Measurements from ENCODE around the gene RNU2-63P. TPM values are rescaled to one million over a fixed set of nuclear protein-coding genes. Genes with fewer than 3 reads are reported as not detected.

RNU2-63P gene
- total and polyA plus RNA-seq, 2 of the 8 experiments (the other 6 are each of a cell fraction or from before 2014, with no cell fraction given): 6.6 TPM; not detected in 1

GRCh38 chr2:88055371-88056128, 39.2 kb upstream of the RNU2-63P start, which contains the start of gene KRCC1 (continued):
- peak in 1 of 2 experiments; percentile 3; a peak in 1 of 4 replicates for TF ChIP-seq SIN3A (conservative IDR thresholded peaks at IDR 0.05 in 1 of 2, IDR thresholded peaks at IDR 0.05 in 1 of 2; ENCODE audit: low read depth in 1 of 2, low read length in 2 of 2)
- peak; percentile 82 for TF ChIP-seq TBP (IDR thresholded peaks at IDR 0.05; ENCODE audit: low read depth, low read length)
- TF ChIP-seq ASH2L (IDR thresholded peaks at IDR 0.05; ENCODE audit: low read length): peak; percentile 98
- TF ChIP-seq HDAC2 (IDR thresholded peaks at IDR 0.05; ENCODE audit: borderline replicate concordance in 1 of 2, low read depth in 2 of 2, low read length in 2 of 2): no peak
- no peak for TF ChIP-seq EP300 (IDR thresholded peaks at IDR 0.05; ENCODE audit: borderline replicate concordance in 1 of 2, low read depth in 2 of 2, low read length in 2 of 2)
- TF ChIP-seq SIX5 (IDR thresholded peaks at IDR 0.05; ENCODE audit: low read depth, low read length): no peak
- no peak for TF ChIP-seq CHD1 (IDR thresholded peaks at IDR 0.05; ENCODE audit: low read depth, low read length)
- no peak for TF ChIP-seq TCF12 (IDR thresholded peaks at IDR 0.05; ENCODE audit: low read depth, low read length)
- TF ChIP-seq CEBPB (IDR thresholded peaks at IDR 0.05; ENCODE audit: low read depth, low read length): no peak
- TF ChIP-seq RBBP5 (IDR thresholded peaks at IDR 0.05; ENCODE audit: borderline replicate concordance, low read depth, low read length): peak; percentile 26; the same call in 1 of the 2 replicates
- no peak for TF ChIP-seq SIRT6 (IDR thresholded peaks at IDR 0.05; ENCODE audit: low read length)
- TF ChIP-seq JUN (IDR thresholded peaks at IDR 0.05; ENCODE audit: low read depth, low read length): no peak
- TF ChIP-seq GTF2F1 (IDR thresholded peaks at IDR 0.05; ENCODE audit: borderline replicate concordance, low read depth, low read length): 0 out of 2 replicates have a peak, but pooled peaks have one; percentile 73
- TF ChIP-seq RXRA (IDR thresholded peaks at IDR 0.05; ENCODE audit: insufficient read depth, low read depth, low read length): no peak
- no peak for TF ChIP-seq SAP30 (IDR thresholded peaks at IDR 0.05; ENCODE audit: insufficient read depth, insufficient replicate concordance, low read length)
- TF ChIP-seq TAF7 (optimal IDR thresholded peaks at IDR 0.05; ENCODE audit: borderline replicate concordance, low read depth, low read length): no peak
- TF ChIP-seq POU5F1 (IDR thresholded peaks at IDR 0.05; ENCODE audit: low read depth, low read length): no peak
- no peak for TF ChIP-seq NANOG (IDR thresholded peaks at IDR 0.05; ENCODE audit: insufficient read depth, low read depth, low read length, poor library complexity, severe bottlenecking)
- no peak for TF ChIP-seq SRF (IDR thresholded peaks at IDR 0.05; ENCODE audit: low read depth, low read length)
- TF ChIP-seq CBX5 (IDR thresholded peaks at IDR 0.05; ENCODE audit: low read depth, low read length): no peak
- no peak for TF ChIP-seq SUZ12 (IDR thresholded peaks at IDR 0.05; ENCODE audit: low read length)
- peak; percentile 90 for TF ChIP-seq PHF8 (conservative IDR thresholded peaks at IDR 0.05; ENCODE audit: low read depth, low read length)
- no peak for TF ChIP-seq CHD2 (IDR thresholded peaks at IDR 0.05; ENCODE audit: low read length)
- TF ChIP-seq BACH1 (IDR thresholded peaks at IDR 0.05; ENCODE audit: low read length): no peak
- TF ChIP-seq KDM5A (IDR thresholded peaks at IDR 0.05; ENCODE audit: low read length): no peak

All from H1 (cell line).